CD4-positive, alpha-beta T cell treated with Interleukin-2 at 100 ng/mL for 4 hours (primary cell): ENCODE results near the gene LAMC1.

ENCODE experiments used
- DNase-seq: peaks from one replicate; pipeline ENCODE4 v3.0.0-alpha.2; 2020; ENCODE audit warnings: low spot score

LAMC1 gene

DNA sequence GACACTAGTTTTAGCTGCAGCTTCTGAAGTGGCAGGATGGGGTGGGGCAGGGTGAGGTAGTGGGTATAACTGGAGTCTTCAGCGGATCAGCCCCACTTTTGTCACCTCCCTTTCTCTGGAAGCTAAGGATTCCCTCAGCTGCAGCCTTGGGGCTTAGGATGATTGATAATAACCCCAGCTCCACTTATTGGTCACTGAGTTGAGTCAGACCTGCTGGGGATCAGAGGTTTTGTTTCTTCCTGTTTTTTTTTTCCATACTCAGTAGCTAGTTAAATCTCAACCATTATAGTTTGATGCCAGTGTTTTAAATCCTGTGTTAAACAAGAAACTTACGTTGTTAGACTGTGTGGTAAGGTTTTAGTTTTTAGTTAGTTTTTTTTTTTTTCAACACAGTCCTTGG is 57.2 kb downstream of the LAMC1 start:
- no peak for DNase-seq

DNA sequence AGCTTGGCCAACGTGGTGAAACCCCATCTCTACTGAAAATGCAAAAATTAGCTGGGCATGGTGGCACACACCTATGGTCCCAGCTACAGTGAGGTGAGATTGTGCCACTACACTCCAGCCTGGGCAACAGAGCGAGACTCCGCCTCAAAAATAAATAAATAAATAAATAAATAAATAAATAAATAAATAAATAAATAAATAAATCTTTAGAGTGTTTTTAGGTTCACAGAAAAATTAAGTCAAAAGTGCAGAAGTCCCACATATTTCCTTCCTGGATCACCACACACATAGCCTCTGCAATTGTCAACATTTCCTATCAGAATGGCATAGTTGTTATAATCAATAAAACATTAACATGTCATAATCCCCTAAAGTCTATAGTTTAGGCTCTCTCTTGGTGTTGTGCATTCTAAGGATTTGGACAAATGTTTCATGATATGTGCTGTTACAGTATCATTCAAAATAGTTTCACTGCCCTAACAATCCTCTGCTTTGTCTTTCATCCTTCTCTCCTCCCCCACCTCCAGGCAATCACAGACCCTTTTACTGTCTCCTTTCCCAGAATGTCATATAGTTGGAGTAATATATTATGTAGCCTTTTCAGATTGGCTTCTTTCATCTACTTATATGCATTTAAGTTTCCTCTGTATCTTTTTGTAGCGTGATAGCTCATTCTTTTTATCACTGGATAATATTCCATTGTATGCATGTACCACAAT is 58.3 kb downstream of the LAMC1 start:
- no peak for DNase-seq

DNA sequence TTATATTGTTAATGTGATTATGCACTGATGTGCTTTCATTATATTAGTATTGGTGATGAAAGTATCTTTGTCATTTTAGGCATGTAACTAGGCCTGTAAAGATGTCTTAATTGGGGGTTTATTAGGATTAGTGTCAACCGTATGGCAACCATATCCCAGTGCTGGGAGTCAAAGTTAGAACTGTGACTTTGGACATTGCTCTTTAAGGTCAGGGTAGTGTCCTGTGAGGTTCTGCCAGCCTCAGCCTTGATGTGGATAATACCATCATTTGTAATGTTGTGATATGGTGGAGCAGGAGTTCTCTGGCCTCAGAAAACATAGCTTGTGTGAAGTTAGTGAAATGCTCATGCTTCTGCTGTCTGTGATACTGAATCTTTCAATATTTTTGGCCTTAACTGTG is 59.4 kb downstream of the LAMC1 start:
- no peak for DNase-seq

DNA sequence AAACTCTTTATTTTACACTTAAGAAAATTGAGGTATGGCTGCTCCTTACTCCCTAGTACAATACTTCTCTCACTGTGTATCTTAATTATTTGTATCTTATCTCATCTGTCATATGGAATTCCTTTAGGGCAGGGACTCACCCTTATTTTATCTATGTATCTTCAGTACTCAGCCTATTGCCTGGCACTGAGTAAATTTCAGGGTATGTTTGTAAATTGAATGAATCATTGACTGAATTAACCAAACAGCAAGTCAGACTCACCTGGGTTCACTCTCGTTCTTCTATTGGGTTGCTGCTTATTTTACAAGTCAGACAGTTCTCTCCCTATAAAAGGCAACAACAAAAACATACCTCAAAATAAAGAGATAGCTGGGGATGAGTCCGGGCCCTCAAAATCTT is 63.8 kb downstream of the LAMC1 start:
- DNase-seq: no peak

DNA sequence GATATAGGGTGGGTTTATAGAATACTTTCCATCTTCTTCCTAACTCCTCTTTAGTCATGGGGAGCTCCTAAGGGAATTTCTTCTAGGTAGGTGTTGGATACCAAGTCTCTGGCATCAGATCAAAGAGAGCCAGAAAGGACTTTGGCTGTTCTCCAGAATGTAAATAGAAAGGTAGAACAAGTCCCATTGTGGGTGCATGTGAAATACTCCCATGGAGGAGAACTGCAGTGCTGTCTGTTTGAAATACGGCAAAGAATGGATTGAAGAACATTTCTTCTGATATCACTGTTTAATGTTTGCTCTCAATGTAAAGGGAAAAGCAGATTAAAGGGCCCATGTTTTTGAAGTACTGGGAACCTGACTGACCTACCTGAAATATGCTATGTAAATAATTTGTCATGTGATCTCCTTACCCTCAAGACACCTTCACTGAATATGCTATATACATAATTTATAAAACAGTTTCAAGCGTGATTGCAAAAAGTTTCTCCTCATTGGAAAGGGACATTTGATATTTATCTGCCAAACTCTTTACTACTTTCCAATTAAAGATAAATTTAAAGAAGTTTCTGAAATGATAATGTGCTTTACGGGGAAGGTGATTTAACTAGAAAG is 65.9 kb downstream of the LAMC1 start:
- DNase-seq: no peak

DNA sequence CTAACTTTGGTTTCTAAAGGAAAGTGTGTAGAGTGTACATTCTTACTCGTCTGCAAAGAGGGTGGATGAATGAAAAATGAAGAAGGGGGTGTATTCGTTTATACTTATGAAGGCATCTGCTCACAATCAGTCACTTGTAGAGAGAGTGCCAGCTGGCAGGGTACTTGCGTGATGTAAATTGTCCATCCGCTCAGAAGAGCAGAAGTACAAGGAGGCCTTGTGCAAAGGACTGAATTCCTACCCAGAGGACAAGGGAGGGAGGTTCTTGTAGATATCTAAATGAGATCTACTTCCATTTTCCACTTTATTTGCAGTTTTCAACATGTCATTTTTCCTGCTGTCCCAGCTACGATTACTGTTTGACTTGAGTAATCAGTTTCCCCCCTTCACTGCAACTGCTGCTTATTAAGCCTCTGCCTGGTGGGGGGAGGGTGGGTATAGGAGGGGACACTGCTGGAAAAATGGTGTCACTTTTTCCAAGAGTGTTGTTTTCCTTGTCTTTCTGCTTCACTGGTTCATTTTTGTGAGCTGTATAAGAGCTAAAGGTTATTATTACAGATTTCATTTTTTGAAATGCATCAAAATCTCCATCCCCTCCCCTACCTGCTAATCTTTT is 67.3 kb downstream of the LAMC1 start:
- no peak for DNase-seq

DNA sequence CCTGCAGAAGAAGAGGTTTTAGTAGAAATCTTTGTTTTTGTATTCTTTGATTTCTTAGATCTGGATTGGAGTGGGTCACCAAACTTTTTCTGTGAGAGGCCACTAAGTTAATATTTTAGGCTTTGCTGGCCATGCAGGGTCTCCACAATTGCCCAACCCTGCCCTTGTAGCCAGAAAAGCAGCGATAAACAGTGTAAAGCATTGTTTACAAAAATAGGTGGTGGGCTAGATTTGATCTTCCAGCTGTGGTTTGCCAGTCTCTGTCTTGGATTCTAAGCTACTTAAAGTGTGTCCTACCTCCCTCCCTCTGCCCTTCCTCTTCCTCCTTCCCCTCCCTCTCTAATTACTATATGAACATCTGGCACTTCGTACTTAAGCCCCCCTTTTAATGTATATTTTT is 68.0 kb downstream of the LAMC1 start:
- no peak for DNase-seq

DNA sequence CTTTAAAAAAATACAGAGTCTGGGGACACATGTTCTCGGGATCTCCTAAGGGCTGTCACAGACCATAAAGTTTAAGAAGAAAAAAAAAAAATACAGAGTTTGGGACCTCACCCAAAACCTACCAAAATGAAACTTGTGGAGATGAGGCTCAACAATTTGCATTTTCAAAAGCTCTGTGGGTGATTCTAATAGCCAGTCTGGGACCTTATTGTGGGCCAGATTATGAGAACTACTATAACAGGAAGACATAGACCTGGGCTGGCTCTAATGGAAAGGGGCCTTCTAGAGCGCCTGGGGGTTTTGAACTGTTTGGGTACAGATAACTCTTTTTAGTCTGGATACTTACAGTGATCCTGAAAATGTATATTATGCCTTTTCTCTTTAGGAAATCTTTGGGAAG is 69.1 kb downstream of the LAMC1 start:
- DNase-seq: no peak

DNA sequence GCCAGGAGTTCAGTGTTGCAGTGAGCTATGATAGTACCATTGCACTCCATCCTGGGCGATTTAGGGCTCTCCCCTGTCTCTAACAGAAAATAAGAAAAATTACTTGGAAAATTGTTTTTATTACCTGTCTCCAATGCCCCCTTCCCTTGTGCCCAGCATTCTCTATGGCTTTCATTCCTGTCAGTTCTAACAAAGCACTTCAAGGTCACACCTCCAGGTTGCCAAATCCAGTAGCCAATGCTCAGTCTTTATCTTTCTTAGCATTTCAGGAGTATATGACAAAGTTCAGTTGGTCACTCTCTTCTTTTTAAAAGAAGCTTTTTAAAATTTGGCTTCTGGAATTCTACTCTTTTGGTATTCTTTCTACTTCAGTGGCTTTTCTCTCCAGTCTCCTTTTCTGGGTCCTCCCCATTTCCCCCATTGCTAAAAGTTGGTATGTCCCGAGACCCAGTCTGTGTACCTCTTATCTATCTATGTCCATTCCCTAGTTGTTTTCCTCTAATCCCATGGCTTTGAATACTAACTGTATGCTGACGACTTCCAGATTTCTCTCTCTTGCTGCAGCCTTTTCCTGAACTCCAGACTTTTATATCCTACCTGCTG is 69.9 kb downstream of the LAMC1 start:
- no peak for DNase-seq

DNA sequence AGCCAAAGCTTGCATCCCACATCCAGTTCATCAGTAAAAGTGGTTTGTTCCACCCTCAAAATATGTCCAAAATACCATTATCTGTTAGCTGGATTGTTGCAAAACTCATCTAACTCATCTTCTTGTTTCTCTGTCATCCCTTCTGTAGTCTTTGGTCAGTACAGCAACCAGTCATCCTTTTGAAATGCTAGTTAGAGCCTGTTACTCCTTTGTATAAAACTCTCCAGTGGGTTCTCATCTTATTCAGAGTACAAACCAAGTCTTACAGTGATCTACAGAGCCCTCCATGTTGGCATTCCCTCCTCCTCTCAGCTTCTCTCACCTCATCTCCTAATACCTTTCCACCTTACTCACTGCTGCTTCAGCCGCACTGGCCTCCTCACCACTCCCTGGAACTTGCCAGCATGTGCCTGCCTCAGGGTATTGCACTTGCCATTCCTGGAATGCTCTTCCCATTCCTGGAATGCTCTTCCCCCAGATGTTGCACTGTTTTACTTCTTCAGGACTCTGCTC is 70.6 kb downstream of the LAMC1 start:
- DNase-seq: no peak

DNA sequence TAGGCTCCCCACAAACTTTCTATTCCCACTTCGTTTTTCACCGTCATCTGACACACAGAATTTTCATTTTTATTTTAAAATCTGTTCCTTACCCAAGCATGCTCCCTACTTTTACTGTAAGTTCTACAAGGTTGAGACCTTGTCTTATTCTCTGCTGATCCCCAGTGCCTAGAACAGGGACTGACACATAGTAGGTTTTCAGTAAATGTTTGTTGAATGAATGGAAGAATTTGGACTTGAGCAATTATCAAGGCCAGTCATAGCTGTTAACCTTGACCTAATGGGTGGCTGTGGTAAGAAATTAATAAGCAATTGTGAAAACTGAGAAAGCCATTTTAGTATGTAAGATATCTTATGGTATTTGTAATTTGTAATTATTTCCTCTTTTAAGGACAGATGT is 71.1 kb downstream of the LAMC1 start:
- no peak for DNase-seq

DNA sequence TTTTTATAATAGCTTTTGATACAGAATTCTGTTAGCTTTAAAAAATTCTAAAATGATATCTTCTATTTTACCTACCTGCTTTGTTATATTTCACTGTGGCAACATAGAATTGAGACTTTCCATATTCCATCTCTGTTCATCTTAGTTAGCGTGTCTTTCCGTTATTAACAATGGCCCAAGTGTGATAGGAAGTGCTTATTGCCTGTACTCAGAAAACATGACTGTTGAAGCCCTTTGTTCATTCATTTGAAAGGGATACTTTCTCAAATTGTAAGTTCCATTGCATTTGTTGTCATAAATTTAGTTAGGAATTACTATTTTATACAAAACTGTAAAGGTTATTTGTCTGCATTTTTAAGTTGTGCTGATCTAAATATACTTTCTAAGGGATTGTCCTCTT is 73.1 kb downstream of the LAMC1 start:
- DNase-seq: no peak

DNA sequence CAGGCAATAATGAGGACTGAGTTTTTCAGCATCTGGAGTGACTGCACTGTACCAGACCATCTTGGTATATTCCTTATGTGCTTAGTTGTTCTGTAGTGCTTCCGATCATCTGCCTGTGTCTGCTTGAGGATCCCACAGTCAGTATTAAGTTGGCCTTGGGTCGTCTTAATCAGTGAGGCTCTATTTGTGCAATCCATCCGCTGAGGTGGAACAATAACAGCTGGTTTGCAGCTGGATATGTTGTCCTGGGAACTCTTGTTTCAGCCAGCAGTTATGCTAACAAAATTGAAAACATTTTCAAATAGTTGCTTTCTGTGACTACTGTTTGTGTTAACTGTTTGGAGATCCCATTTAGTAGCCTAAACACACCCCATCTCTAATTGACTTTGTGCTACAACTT is 73.7 kb downstream of the LAMC1 start:
- DNase-seq: no peak

DNA sequence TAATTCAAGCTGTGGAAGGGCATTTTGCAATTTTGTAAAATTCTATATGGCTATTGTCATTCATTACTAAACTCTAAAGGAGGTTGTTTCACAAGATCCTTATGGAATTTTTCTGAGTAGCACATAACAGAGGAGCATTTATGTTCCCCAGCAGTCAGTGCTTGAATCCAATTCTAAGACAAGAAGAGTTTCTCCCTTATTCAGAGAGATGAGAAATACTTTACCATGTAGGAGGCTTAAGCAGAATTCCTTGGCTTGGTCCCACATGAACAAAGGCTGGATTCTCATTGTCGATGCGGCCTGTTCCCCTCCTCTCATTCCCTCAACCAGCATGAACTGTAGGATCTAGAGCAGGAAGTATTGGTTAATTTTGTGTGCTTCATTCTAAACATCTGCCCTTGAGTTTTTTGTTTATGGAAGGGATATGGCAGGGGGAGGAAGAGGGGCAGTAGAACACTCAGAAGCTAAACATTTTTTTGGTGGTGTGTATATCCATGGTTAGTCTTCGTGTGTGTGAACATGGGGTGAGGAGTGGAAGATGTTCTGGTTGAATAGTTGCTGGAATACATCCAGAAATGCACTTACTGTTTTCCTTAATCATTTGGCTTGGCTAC is 74.3 kb downstream of the LAMC1 start:
- no peak for DNase-seq

DNA sequence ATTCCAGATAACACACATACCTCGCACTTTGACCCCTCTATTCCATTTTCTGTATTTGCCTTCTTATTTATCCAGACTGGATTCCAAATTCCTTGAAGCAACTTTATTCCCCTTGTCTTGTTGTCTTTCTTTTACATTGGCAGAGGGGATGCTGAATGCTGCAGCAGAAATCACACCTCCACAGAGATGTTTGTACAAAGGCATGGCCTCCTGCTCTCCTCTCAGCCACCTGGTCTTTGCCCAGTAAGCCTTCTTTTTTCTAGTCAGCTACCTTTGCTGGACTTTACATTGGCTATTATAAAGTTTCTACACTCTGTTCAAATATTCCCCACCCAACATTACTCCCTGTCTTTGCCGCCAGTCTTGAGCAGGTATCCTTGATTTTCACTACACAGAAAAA is 75.1 kb downstream of the LAMC1 start:
- no peak for DNase-seq

DNA sequence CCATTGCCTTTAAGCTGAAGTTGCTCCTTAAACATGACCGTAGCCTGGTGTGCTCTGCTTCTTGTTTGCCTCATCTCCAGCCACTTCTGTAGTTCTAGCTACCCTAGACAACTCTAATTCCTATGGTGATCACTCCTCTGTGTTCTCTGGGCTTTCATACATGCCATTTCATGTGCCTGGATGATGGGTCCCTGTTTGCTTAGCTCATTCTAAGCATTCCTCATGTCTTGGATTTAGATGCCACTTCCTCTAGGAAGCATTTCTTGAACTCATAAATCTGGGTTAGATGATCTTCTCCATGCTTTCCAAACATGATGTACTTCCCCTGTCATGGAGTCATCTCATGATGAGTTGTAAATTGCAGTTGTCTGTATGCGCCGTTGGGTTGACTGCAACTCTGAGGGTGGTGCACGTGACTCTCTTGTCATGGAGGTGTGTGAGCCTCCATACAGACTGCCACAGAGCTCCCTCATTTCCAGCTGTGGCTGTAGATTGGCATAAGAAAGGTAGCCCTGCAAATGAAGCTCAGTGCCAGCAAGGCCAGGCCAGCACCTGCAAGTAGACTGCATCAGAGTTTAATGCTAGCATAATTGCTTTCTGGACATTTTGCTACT is 77.2 kb downstream of the LAMC1 start:
- no peak for DNase-seq

DNA sequence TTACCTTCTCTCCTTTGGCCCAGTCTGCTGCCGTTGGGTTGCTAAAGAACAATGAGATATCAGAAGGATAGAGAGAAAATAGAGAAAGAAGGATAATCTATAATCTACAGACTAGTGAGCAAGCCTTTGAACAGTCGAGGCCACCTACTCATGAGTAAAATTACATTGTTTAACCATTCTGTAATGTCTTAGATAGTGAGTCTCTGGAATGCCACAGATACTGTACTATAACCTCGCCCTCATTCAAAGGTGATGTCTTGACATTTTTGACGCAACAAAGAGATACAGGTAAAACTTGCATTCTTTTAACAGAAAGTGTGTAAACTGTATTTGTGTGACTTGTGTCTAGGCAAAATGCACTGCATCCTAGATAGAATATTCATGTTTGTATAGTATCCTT is 77.9 kb downstream of the LAMC1 start:
- no peak for DNase-seq

DNA sequence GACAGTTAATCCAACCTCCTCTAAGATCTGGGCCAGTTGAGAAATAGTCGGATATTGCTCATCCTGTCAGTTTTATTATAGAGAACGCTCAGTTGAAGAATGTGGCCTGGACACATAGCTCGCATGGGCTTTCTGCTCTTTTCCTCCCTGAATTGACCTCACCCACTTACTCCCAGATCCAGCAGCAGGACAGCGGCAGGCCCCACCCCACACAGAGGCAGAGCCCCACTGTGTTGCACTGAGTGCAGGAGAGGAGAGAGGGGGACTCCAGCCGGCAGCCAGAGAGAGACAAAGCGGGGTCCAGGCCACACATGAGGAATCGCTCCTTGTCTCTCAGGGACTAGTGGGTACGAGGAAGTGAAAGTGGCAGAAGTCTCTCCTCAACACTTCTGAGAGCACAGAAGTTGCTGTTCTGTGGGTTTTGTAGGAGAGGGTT is 78.6 kb downstream of the LAMC1 start:
- DNase-seq: no peak

DNA sequence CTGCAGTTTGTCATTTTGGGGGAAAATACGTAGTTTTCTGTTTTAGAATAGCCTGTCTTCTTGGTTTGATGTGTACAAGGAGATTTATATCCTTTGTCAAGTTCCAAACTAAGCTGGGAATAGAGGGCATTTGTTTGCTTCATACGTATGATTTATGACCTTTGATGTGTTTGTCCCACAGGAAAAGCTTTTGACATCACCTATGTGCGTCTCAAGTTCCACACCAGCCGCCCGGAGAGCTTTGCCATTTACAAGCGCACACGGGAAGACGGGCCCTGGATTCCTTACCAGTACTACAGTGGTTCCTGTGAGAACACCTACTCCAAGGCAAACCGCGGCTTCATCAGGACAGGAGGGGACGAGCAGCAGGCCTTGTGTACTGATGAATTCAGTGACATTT is 79.9 kb downstream of the LAMC1 start:
- DNase-seq: no peak

DNA sequence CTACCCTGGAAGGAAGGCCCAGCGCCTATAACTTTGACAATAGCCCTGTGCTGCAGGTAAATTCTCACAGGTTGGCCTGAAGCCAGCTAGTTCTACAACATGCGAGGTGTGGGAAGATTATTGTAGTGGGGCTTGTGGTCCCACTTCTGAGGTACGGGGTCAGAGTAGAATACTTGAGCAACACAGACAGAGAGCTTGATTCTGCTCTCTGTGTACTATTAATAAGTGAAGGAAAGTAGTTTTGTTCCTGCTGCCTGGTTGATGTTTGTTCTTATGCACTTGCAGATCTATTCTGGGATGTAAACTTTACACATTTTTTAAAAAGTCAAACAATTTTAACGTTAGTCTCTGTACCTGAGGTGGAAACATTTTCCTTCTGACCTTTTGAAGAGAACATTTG is 80.4 kb downstream of the LAMC1 start:
- no peak for DNase-seq

DNA sequence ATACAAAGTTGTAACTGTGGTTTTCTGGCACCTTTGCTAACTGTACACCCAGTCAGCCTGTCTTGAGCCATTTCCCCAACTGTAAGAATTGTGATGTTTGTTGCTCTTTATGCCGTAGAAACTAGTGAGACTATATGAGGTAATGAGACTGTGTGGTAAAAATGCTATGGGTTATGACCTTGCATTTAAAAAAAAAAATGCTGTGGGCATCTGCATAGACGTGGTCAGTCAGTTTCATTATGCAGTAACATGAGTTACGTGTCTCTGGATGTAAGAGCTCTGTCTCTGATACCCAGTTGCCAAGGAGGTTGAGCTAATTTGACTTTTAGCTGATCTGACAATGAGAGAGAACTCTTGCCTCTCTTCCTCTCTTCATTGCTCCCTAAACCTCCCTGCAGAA is 82.2 kb downstream of the LAMC1 start:
- DNase-seq: no peak

DNA sequence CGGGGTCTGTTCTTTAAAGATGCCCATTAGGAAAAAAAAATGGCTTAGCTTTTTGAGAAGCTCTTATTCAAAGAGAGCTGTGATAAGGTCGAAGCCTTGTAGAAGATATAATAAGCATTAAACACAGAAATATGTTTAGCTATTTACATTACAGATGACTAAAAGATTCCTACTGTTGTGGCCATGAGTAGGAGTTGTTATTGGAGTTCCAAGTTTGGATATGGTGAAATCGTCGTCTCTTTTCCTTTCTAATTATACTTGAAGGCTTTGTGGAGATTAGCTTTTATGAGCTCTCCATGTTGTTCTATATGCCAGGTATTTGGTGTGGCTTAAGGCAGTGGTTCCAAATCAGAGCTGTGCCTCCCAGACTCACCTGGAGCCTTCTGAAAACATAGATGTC is 82.9 kb downstream of the LAMC1 start:
- DNase-seq: no peak
